ENCODE results near the gene SPON2. TPM values are rescaled to one million over a fixed set of nuclear protein-coding genes. Genes with fewer than 3 reads are reported as not detected.
"Not testable (repeated sequence)": the region's sequence is repeated elsewhere in the genome, so short reads cannot be mapped to it uniquely, and the experiment has no call there.

SPON2 gene
- total RNA-seq, 1 donor = 38.7 TPM

- H2AFZ ChIP-seq (ENCODE audit: low read length) = no peak overlapping the region
Observed at GRCh38 chr4:1136048-1136447, 36.3 kb downstream of the SPON2 start.

GRCh38 chr4:1133033-1133432, 39.4 kb downstream of the SPON2 start:
- no peak for TF ChIP-seq CTCF (IDR thresholded peaks at IDR 0.05; ENCODE audit: extremely low read depth, low read depth, low read length)

More at GRCh38 chr4:1136048-1136447, 36.3 kb downstream of the SPON2 start:
- Histone ChIP-seq H3K79me2 (ENCODE audit: insufficient read depth, low read length) (no peaks in the 10 kb centered on the region), H3K27me3 (ENCODE audit: insufficient read depth, low read length) (peaks cover 3% of the 10 kb centered on the region), H3K4me1 (ENCODE audit: insufficient read depth, low read length) (no peaks in the 10 kb centered on the region), H3K36me3 (ENCODE audit: insufficient read depth, low read length) (no peaks in the 10 kb centered on the region), H3K4me3 (ENCODE audit: insufficient read depth, low read length) (no peak overlapping the region), H3K27ac (ENCODE audit: low read depth, low read length) (no peak overlapping the region), H3K9me3 (ENCODE audit: low read depth, low read length) (no peaks in the 10 kb centered on the region), H3K4me2 (ENCODE audit: insufficient read depth, low read length) (no peak overlapping the region), H4K20me1 (ENCODE audit: insufficient read depth, low read length) (no peaks in the 10 kb centered on the region)
- no peak for DNase-seq (ENCODE audit: insufficient read length, low spot score, missing footprints)
- no peak for TF ChIP-seq CTCF (IDR thresholded peaks at IDR 0.05; ENCODE audit: extremely low read depth, low read depth, low read length)

DNA sequence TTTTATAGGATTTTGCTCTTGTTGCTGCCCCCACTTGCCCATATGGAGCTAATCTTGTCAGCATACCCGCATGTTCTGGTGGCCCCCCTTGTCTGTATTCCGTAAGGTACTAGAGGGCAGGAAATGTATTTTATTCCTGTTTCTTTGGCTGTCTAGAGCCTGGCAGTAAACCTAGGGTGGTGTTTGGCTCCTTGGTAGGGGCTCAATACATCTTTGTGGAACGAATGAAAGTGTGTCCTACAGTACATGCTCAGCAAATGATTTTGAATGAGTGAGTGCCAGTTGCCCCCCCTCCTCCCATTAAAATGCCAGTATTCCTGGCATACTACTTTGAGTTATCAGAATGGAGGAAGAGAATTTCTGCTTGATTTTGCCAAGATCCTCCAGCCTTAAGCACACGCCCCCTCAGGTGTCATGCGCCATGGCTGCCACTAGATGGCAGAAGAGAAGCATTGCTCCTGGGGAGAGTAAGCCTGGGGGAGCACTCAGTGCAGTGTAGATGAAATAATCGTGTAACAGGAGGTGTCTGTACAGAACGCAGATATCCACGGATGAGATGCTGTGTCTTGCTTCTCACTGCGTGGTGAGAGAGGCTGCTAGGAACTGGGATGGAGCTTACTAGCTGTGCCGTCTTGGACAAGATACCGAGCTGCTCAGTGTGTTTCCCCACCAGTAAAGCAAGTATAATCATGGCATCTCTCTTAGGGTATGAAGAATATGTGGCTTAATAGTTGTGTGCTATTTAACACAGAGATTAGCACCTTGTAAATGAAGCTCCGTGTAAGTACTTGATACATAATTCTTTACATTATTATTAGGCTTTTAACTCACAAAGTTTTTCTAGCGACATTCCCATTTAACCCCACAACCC, 41.8 kb downstream of the SPON2 start:
- Histone ChIP-seq H3K4me3 (ENCODE audit: insufficient read depth, low read length) (no peak overlapping the region), H3K9me3 (ENCODE audit: low read depth, low read length) (no peaks in the 10 kb centered on the region), H4K20me1 (ENCODE audit: insufficient read depth, low read length) (no peaks in the 10 kb centered on the region), H3K27me3 (ENCODE audit: insufficient read depth, low read length) (no peaks in the 10 kb centered on the region), H2AFZ (ENCODE audit: low read length) (no peak overlapping the region), H3K4me1 (ENCODE audit: insufficient read depth, low read length) (no peaks in the 10 kb centered on the region), H3K4me2 (ENCODE audit: insufficient read depth, low read length) (no peak overlapping the region), H3K79me2 (ENCODE audit: insufficient read depth, low read length) (no peaks in the 10 kb centered on the region), H3K36me3 (ENCODE audit: insufficient read depth, low read length) (no peaks in the 10 kb centered on the region), H3K27ac (ENCODE audit: low read depth, low read length) (no peak overlapping the region)
- DNase-seq (ENCODE audit: insufficient read length, low spot score, missing footprints) = peak; percentile 27
- TF ChIP-seq CTCF (IDR thresholded peaks at IDR 0.05; ENCODE audit: extremely low read depth, low read depth, low read length) = peak; percentile 99

More at GRCh38 chr4:1133033-1133432, 39.4 kb downstream of the SPON2 start:
- no peak overlapping the region for H3K4me2 ChIP-seq (ENCODE audit: insufficient read depth, low read length)
- no peaks in the 10 kb centered on the region for H3K4me1 ChIP-seq (ENCODE audit: insufficient read depth, low read length)
- H3K4me3 ChIP-seq (ENCODE audit: insufficient read depth, low read length) = no peak overlapping the region
- no peaks in the 10 kb centered on the region for H4K20me1 ChIP-seq (ENCODE audit: insufficient read depth, low read length)
- H3K27ac ChIP-seq (ENCODE audit: low read depth, low read length) = no peak overlapping the region
- no peaks in the 10 kb centered on the region for H3K9me3 ChIP-seq (ENCODE audit: low read depth, low read length)
- H2AFZ ChIP-seq (ENCODE audit: low read length) = no peak overlapping the region
- H3K27me3 ChIP-seq (ENCODE audit: insufficient read depth, low read length) = peaks cover 3% of the 10 kb centered on the region
- H3K79me2 ChIP-seq (ENCODE audit: insufficient read depth, low read length) = no peaks in the 10 kb centered on the region
- no peak for DNase-seq (ENCODE audit: insufficient read length, low spot score, missing footprints)
- H3K36me3 ChIP-seq (ENCODE audit: insufficient read depth, low read length) = no peaks in the 10 kb centered on the region

- H3K4me2 ChIP-seq (ENCODE audit: insufficient read depth, low read length) = no peak overlapping the region
- H3K4me1 ChIP-seq (ENCODE audit: insufficient read depth, low read length) = no peaks in the 10 kb centered on the region
- no peaks in the 10 kb centered on the region for H3K27me3 ChIP-seq (ENCODE audit: insufficient read depth, low read length)
- H2AFZ ChIP-seq (ENCODE audit: low read length) = no peak overlapping the region
- H3K9me3 ChIP-seq (ENCODE audit: low read depth, low read length) = no peaks in the 10 kb centered on the region
- no peaks in the 10 kb centered on the region for H3K36me3 ChIP-seq (ENCODE audit: insufficient read depth, low read length)
- no peak overlapping the region for H3K27ac ChIP-seq (ENCODE audit: low read depth, low read length)
- TF ChIP-seq CTCF (IDR thresholded peaks at IDR 0.05; ENCODE audit: extremely low read depth, low read depth, low read length) = no peak
- DNase-seq (ENCODE audit: insufficient read length, low spot score, missing footprints) = peak; percentile 25
- H4K20me1 ChIP-seq (ENCODE audit: insufficient read depth, low read length) = peaks cover 3% of the 10 kb centered on the region
- H3K4me3 ChIP-seq (ENCODE audit: insufficient read depth, low read length) = no peak overlapping the region
- H3K79me2 ChIP-seq (ENCODE audit: insufficient read depth, low read length) = peaks cover 2% of the 10 kb centered on the region
Observed at GRCh38 chr4:1126506-1126905, 45.9 kb downstream of the SPON2 start.

DNA sequence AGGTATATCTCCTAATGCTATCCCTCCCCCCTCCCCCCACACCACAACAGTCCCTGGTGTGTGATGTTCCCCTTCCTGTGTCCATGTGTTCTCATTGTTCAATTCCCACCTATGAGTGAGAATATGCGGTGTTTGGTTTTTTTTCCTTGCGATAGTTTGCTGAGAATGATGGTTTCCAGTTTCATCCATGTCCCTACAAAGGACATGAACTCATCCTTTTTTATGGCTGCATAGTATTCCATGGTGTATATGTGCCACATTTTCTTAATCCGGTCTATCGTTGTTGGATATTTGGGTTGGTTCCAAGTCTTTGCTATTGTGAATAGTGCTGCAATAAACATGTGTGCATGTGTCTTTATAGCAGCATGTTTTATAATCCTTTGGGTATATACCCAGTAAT, 46.9 kb downstream of the SPON2 start:
- H3K4me2 ChIP-seq (ENCODE audit: insufficient read depth, low read length); H3K4me3 ChIP-seq (ENCODE audit: insufficient read depth, low read length); H3K27me3 ChIP-seq (ENCODE audit: insufficient read depth, low read length); H3K36me3 ChIP-seq (ENCODE audit: insufficient read depth, low read length); H3K79me2 ChIP-seq (ENCODE audit: insufficient read depth, low read length); H3K4me1 ChIP-seq (ENCODE audit: insufficient read depth, low read length); H3K27ac ChIP-seq (ENCODE audit: low read depth, low read length); H4K20me1 ChIP-seq (ENCODE audit: insufficient read depth, low read length); H2AFZ ChIP-seq (ENCODE audit: low read length); H3K9me3 ChIP-seq (ENCODE audit: low read depth, low read length); DNase-seq (ENCODE audit: insufficient read length, low spot score, missing footprints): not testable (repeated sequence)
